ENCODE measurements around the gene AASDHPPT.

AASDHPPT gene

GRCh38 chr11:106077609-106078455 lies at the start of gene AASDHPPT (continued):
- TF ChIP-seq ZXDB (tag by site-specific recombination; IDR thresholded peaks at IDR 0.05): no peak
- 0 out of 2 replicates have a peak, but pooled peaks have one; percentile 59 for TF ChIP-seq ZFP37 (tag by site-specific recombination; IDR thresholded peaks at IDR 0.05)
- TF ChIP-seq ZNF391 (tag by site-specific recombination; IDR thresholded peaks at IDR 0.05; ENCODE audit: borderline replicate concordance, low read depth): no peak
- peak; percentile 41; the same call in 1 of the 2 replicates for TF ChIP-seq FEZF1 (tag by site-specific recombination; IDR thresholded peaks at IDR 0.05)
- TF ChIP-seq, protein P1, sequence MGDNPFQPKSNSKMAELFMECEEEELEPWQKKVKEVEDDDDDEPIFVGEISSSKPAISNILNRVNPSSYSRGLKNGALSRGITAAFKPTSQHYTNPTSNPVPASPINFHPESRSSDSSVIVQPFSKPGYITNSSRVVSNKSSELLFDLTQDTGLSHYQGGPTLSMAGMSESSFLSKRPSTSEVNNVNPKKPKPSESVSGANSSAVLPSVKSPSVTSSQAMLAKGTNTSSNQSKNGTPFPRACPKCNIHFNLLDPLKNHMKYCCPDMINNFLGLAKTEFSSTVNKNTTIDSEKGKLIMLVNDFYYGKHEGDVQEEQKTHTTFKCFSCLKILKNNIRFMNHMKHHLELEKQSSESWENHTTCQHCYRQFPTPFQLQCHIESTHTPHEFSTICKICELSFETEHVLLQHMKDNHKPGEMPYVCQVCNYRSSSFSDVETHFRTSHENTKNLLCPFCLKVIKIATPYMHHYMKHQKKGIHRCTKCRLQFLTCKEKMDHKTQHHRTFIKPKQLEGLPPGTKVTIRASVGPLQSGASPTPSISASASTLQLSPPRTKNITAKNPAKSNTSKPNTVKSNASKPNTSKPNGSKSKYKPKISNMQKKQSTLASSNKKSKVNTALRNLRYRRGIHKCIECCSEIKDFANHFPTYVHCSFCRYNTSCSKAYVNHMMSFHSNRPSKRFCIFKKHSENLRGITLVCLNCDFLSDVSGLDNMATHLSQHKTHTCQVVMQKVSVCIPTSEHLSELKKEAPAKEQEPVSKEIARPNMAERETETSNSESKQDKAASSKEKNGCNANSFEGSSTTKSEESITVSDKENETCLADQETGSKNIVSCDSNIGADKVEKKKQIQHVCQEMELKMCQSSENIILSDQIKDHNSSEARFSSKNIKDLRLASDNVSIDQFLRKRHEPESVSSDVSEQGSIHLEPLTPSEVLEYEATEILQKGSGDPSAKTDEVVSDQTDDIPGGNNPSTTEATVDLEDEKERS (tag by site-specific recombination; IDR thresholded peaks at IDR 0.05): no peak
- TF ChIP-seq ZNF354C (tag by site-specific recombination; IDR thresholded peaks at IDR 0.05; ENCODE audit: borderline replicate concordance, low read depth): no peak
- peak; percentile 83 for TF ChIP-seq ZNF335 (tag by site-specific recombination; conservative IDR thresholded peaks at IDR 0.05)
- TF ChIP-seq, protein P2, sequence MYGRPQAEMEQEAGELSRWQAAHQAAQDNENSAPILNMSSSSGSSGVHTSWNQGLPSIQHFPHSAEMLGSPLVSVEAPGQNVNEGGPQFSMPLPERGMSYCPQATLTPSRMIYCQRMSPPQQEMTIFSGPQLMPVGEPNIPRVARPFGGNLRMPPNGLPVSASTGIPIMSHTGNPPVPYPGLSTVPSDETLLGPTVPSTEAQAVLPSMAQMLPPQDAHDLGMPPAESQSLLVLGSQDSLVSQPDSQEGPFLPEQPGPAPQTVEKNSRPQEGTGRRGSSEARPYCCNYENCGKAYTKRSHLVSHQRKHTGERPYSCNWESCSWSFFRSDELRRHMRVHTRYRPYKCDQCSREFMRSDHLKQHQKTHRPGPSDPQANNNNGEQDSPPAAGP (tag by site-specific recombination; IDR thresholded peaks at IDR 0.05): 0 out of 2 replicates have a peak, but pooled peaks have one; percentile 28
- peak; percentile 69 for TF ChIP-seq YY1 (tag by site-specific recombination; IDR thresholded peaks at IDR 0.05)
- TF ChIP-seq SP2 (tag by site-specific recombination; IDR thresholded peaks at IDR 0.05): 0 out of 2 replicates have a peak, but pooled peaks have one; percentile 23
- TF ChIP-seq ZNF449 (tag by site-specific recombination; IDR thresholded peaks at IDR 0.05): no peak
- TF ChIP-seq ZNF292 (tag by site-specific recombination; IDR thresholded peaks at IDR 0.05; ENCODE audit: borderline replicate concordance, low read depth): no peak
- no peak for TF ChIP-seq ZNF629 (tag by site-specific recombination; IDR thresholded peaks at IDR 0.05)
- no peak for TF ChIP-seq ZNF138 (tag by site-specific recombination; IDR thresholded peaks at IDR 0.05; ENCODE audit: borderline replicate concordance)
- TF ChIP-seq ZNF843 (tag by site-specific recombination; IDR thresholded peaks at IDR 0.05): no peak

- ChIA-PET POLR2A (interaction anchor here (0.6 kb wide), 1 partner anchor 8 kb away, joined by 18 read pairs; no protein-coding TSS in a partner anchor), CTCF (interaction anchor here (0.7 to 0.8 kb wide), 2 partner anchors 124 to 1659 kb away, joined by 3 to 4 read pairs; no protein-coding TSS in a partner anchor)
- no peak overlapping the region for H3K27ac ChIP-seq (ENCODE audit: extremely low read depth, low read depth, low read length)
- no peaks in the 10 kb centered on the region for H3K36me3 ChIP-seq (ENCODE audit: control insufficient read depth in 2 of 2, insufficient read depth in 1 of 2, low read length in 2 of 2)
- no peak overlapping the region for H3K4me3 ChIP-seq (ENCODE audit: low read depth, low read length)
- no peaks in the 10 kb centered on the region for H3K9me3 ChIP-seq (ENCODE audit: control insufficient read depth, insufficient read depth, low read depth, low read length)
- H3K4me1 ChIP-seq (ENCODE audit: control insufficient read depth, insufficient read depth, low read length): no peaks in the 10 kb centered on the region
- TF ChIP-seq ZNF266 (tag by site-specific recombination; IDR thresholded peaks at IDR 0.05; ENCODE audit: low read depth) (no peak), ZNF830 (tag by site-specific recombination; IDR thresholded peaks at IDR 0.05; ENCODE audit: low read depth) (no peak), ZNF366 (tag by site-specific recombination; conservative IDR thresholded peaks at IDR 0.05) (no peak), REST (tag by site-specific recombination; IDR thresholded peaks at IDR 0.05) (no peak), ZFP69B (tag by site-specific recombination; IDR thresholded peaks at IDR 0.05) (no peak), ZNF175 (tag by site-specific recombination; IDR thresholded peaks at IDR 0.05) (no peak), ZBTB20 (tag by site-specific recombination; IDR thresholded peaks at IDR 0.05) (no peak), ZNF837 (tag by site-specific recombination; IDR thresholded peaks at IDR 0.05) (no peak), ZNF248 (tag by site-specific recombination; IDR thresholded peaks at IDR 0.05) (no peak), ZNF514 (tag by site-specific recombination; IDR thresholded peaks at IDR 0.05) (no peak)
- TF ChIP-seq, protein P2 (tag by site-specific recombination; IDR thresholded peaks at IDR 0.05): no peak
These were observed 46.9 kb upstream of the AASDHPPT start for GRCh38 chr11:106030609-106031008.
